PC-3 (cell line): ENCODE results near the gene RIMBP2. TPM values are rescaled to one million over a fixed set of nuclear protein-coding genes. Genes with fewer than 3 reads are reported as not detected.

Experiments used
- ATAC-seq: fragments of 200-7000 bp; cut with Tn5 transposase; 2 replicates; pipeline ENCODE4 v1.9.1; 2020; ENCODE audit warnings: mild to moderate bottlenecking, moderate library complexity
- BruUV-seq: library from RNA; stranded (reverse); fragments of 400-500 nt; replicated peaks from 2 replicates; lab custom pipeline; 2021; lab: Mats Ljungman, UMichigan
- CTCF ChIA-PET: fragments of 300-600 bp; sonication (Branson Sonifier 250); formaldehyde crosslinking; loops from one replicate; lab custom pipeline; 2022; ENCODE audit warnings: antibody characterized with exemption; lab: Charles Lee
- POLR2A ChIA-PET: fragments of 300-600 bp; sonication (Branson Sonifier 250); formaldehyde crosslinking; loops from one replicate; lab custom pipeline; 2022; ENCODE audit warnings: antibody characterized with exemption; ENCODE audit not compliant: unreplicated experiment; lab: Charles Lee
- DNase-seq: peaks from one replicate; pipeline ENCODE4 v3.0.0-alpha.2; 2015
- H2AFZ ChIP-seq: fragments of 300-600 bp; sonication (generic); 2 replicates; pipeline ENCODE4 v1.6.0; 2016; ENCODE audit warnings: antibody characterized with exemption, low read length
- H3F3A ChIP-seq: fragments of 300-600 bp; sonication (generic); one replicate; pipeline ENCODE4 v1.6.0; 2017; ENCODE audit warnings: antibody characterized with exemption, low read length, control low read depth, mild to moderate bottlenecking; ENCODE audit not compliant: unreplicated experiment
- H3K27ac ChIP-seq: fragments of 300-600 bp; sonication (generic); 2 replicates; pipeline ENCODE4 v1.5.1; 2016; ENCODE audit warnings: mild to moderate bottlenecking, low read length
- H3K27me3 ChIP-seq: fragments of 300-600 bp; sonication (generic); 2 replicates; pipeline ENCODE4 v1.6.1; 2016; ENCODE audit warnings: low read length, mixed read lengths
- H3K36me3 ChIP-seq: fragments of 300-600 bp; sonication (generic); 2 replicates; pipeline ENCODE4 v1.6.1; 2016; ENCODE audit warnings: low read depth, mixed run types, low read length, mixed read lengths
- H3K4me1 ChIP-seq: fragments of 300-600 bp; sonication (generic); 2 replicates; pipeline ENCODE4 v1.5.1; 2016; ENCODE audit warnings: low read length; ENCODE audit not compliant: insufficient read depth
- H3K4me2 ChIP-seq: fragments of 300-600 bp; sonication (generic); 2 replicates; pipeline ENCODE4 v1.6.0; 2016; ENCODE audit warnings: low read length
- H3K4me3 ChIP-seq: fragments of 300-600 bp; sonication (generic); 2 replicates; pipeline ENCODE4 v1.5.1; 2016; ENCODE audit warnings: mild to moderate bottlenecking, low read length, mixed read lengths
- H3K79me2 ChIP-seq: fragments of 300-600 bp; sonication (generic); 2 replicates; pipeline ENCODE4 v1.6.1; 2017; ENCODE audit warnings: low read length, mixed read lengths
- H3K9ac ChIP-seq: fragments of 300-600 bp; sonication (generic); 2 replicates; pipeline ENCODE4 v1.6.0; 2016; ENCODE audit warnings: mild to moderate bottlenecking, low read length
- H3K9me2 ChIP-seq: fragments of 300-600 bp; sonication (generic); replicated peaks from 2 replicates; pipeline ENCODE4 v1.6.1; 2016; ENCODE audit warnings: mixed run types, low read length, mixed read lengths
- H3K9me3 ChIP-seq: fragments of 300-600 bp; sonication (generic); 2 replicates; pipeline ENCODE4 v1.6.1; 2016; ENCODE audit warnings: low read length, mixed read lengths
- H4K20me1 ChIP-seq: fragments of 300-600 bp; sonication (generic); 2 replicates; pipeline ENCODE4 v1.6.1; 2016; ENCODE audit warnings: low read length, mixed read lengths
- EZH2 ChIP-seq: fragments of 300-600 bp; sonication (generic); IDR thresholded peaks from one replicate; pipeline ENCODE4 v1.6.1; 2017; ENCODE audit warnings: antibody characterized with exemption, mild to moderate bottlenecking, low read length; ENCODE audit not compliant: unreplicated experiment
- EZH2phosphoT487 ChIP-seq: fragments of 300-600 bp; sonication (generic); IDR thresholded peaks from 2 replicates; pipeline ENCODE4 v1.6.1; 2018; ENCODE audit warnings: mild to moderate bottlenecking, antibody characterized with exemption, low read length, borderline replicate concordance
- intact Hi-C: fragments of 100-400 bp; cut with micrococcal nuclease; formaldehyde crosslinking; loops from 2 replicates; pipeline ENCODE4 v1.9.0; 2023
- total RNA-seq: library from RNA; depleted of rRNA; stranded (reverse); fragments of >200 nt; gene quantifications from 2 replicates; pipeline ENCODE4 v1.2.3, GENCODE V29; 2014
- TF ChIP-seq, protein P1 (sequence below): fragments of 300-600 bp; sonication (generic); conservative IDR thresholded peaks from 2 replicates; pipeline ENCODE4 v1.5.1; 2017; ENCODE audit warnings: antibody characterized with exemption, low read depth, mild to moderate bottlenecking, low read length

Gene RIMBP2
- total RNA-seq, 1 experiment from 2014 or later = not detected

DNA sequence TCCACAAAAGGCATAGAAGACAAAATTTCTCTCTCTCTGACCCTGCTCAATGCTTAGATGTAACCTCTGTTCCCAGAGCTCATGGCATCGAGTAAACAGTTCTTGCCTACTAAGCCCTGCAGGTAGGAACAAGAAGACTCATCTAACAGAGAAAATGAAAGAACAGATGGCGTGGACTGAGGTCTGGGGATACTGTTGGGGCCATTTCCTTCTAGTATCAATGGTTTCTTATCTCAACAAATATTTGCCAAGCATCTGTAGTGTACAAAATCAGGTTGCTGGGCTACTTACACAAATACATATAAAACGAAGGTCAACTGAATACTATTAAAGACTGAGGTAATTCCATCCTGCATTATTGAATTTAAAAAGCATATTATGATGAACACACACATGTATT is 93.3 kb downstream of the RIMBP2 start:
- Histone ChIP-seq H3K9me2 (no peaks in the 10 kb centered on the region), H3K27ac (no peak overlapping the region), H3K9me3 (no peaks in the 10 kb centered on the region), H3K9ac (no peak overlapping the region), H3F3A (no peaks in the 10 kb centered on the region), H3K79me2 (no peaks in the 10 kb centered on the region), H3K4me3 (no peak overlapping the region), H3K36me3 (no peaks in the 10 kb centered on the region), H3K27me3 (no peaks in the 10 kb centered on the region), H3K4me2 (no peak overlapping the region), H4K20me1 (no peaks in the 10 kb centered on the region), H3K4me1 (no peaks in the 10 kb centered on the region), H2AFZ (no peak overlapping the region)
- intact Hi-C loops = no loop called here
- DNase-seq (no peak), ATAC-seq (no peak)
- TF ChIP-seq EZH2phosphoT487 = no peak
- TF ChIP-seq, protein P1, sequence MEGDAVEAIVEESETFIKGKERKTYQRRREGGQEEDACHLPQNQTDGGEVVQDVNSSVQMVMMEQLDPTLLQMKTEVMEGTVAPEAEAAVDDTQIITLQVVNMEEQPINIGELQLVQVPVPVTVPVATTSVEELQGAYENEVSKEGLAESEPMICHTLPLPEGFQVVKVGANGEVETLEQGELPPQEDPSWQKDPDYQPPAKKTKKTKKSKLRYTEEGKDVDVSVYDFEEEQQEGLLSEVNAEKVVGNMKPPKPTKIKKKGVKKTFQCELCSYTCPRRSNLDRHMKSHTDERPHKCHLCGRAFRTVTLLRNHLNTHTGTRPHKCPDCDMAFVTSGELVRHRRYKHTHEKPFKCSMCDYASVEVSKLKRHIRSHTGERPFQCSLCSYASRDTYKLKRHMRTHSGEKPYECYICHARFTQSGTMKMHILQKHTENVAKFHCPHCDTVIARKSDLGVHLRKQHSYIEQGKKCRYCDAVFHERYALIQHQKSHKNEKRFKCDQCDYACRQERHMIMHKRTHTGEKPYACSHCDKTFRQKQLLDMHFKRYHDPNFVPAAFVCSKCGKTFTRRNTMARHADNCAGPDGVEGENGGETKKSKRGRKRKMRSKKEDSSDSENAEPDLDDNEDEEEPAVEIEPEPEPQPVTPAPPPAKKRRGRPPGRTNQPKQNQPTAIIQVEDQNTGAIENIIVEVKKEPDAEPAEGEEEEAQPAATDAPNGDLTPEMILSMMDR = no peak
- TF ChIP-seq EZH2 = no peak
- ChIA-PET POLR2A (no interaction called here), CTCF (no interaction called here)
- BruUV-seq = no TSS peak

GRCh38 chr12:130621696-130622298 is 94.3 kb downstream of the RIMBP2 start:
- H3K4me1 ChIP-seq = no peaks in the 10 kb centered on the region
- H3K27ac ChIP-seq = no peak overlapping the region
- ChIA-PET POLR2A (no interaction called here), CTCF (no interaction called here)
- no peak overlapping the region for H2AFZ ChIP-seq
- H3K79me2 ChIP-seq = no peaks in the 10 kb centered on the region
- H3K4me2 ChIP-seq = no peak overlapping the region
- H3K4me3 ChIP-seq = no peak overlapping the region
- H3F3A ChIP-seq = no peaks in the 10 kb centered on the region
- ATAC-seq (no peak), DNase-seq (no peak)
- TF ChIP-seq EZH2phosphoT487 = no peak
- TF ChIP-seq, protein P1 = no peak
- no peak for TF ChIP-seq EZH2
- H3K9me3 ChIP-seq = no peaks in the 10 kb centered on the region
- no peaks in the 10 kb centered on the region for H3K9me2 ChIP-seq
- H3K36me3 ChIP-seq = no peaks in the 10 kb centered on the region
- intact Hi-C loops = no loop called here
- H3K9ac ChIP-seq = no peak overlapping the region
- no TSS peak for BruUV-seq
- H4K20me1 ChIP-seq = no peaks in the 10 kb centered on the region
- H3K27me3 ChIP-seq = no peaks in the 10 kb centered on the region

GRCh38 chr12:130620756-130621155 is 95.3 kb downstream of the RIMBP2 start:
- H3K79me2 ChIP-seq = no peaks in the 10 kb centered on the region
- no peaks in the 10 kb centered on the region for H3K9me2 ChIP-seq
- H3F3A ChIP-seq = no peaks in the 10 kb centered on the region
- no peaks in the 10 kb centered on the region for H3K36me3 ChIP-seq
- DNase-seq (no peak), ATAC-seq (no peak)
- H3K4me3 ChIP-seq = no peak overlapping the region
- no peaks in the 10 kb centered on the region for H4K20me1 ChIP-seq
- H3K4me2 ChIP-seq = no peak overlapping the region
- no peaks in the 10 kb centered on the region for H3K9me3 ChIP-seq
- TF ChIP-seq EZH2 = no peak
- no peak for TF ChIP-seq EZH2phosphoT487
- TF ChIP-seq, protein P1 = no peak
- ChIA-PET CTCF (no interaction called here), POLR2A (no interaction called here)
- H3K27me3 ChIP-seq = no peaks in the 10 kb centered on the region
- no peak overlapping the region for H2AFZ ChIP-seq
- no TSS peak for BruUV-seq
- no peak overlapping the region for H3K9ac ChIP-seq
- no peaks in the 10 kb centered on the region for H3K4me1 ChIP-seq
- intact Hi-C loops = no loop called here
- no peak overlapping the region for H3K27ac ChIP-seq
